Measurements from ENCODE around the gene SH2D3C.

SH2D3C gene

DNA sequence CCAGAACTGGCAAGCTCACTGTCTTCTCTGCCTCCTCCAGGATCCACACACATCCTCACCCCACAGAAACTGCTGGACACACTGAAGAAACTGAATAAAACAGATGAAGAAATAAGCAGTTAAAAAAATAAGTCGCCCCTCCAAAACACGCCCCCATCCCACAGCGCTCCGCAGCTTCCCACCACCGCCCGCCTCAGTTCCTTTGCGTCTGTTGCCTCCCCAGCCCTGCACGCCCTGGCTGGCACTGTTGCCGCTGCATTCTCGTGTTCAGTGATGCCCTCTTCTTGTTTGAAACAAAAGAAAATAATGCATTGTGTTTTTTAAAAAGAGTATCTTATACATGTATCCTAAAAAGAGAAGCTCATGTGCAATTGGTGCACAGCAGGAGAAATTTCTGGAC is 87.7 kb downstream of the SH2D3C start:
- Histone ChIP-seq H3K36me3 (peaks cover 15 to 74% (median 47%) of the 10 kb centered on the region in 3 donors), H3K4me3 (no peak overlapping the region), H3K9me3 (no peaks in the 10 kb centered on the region), H3K27me3 (no peaks in the 10 kb centered on the region), H3K4me1 (no peaks in the 10 kb centered on the region), H3K27ac (no peak overlapping the region)
- intact Hi-C loops (cut with DNase I; ENCODE audit: low total_unique reads) = no loop called here
- TF ChIP-seq CTCF (IDR thresholded peaks at IDR 0.05) = no peak
- DNase-seq = no peak

DNA sequence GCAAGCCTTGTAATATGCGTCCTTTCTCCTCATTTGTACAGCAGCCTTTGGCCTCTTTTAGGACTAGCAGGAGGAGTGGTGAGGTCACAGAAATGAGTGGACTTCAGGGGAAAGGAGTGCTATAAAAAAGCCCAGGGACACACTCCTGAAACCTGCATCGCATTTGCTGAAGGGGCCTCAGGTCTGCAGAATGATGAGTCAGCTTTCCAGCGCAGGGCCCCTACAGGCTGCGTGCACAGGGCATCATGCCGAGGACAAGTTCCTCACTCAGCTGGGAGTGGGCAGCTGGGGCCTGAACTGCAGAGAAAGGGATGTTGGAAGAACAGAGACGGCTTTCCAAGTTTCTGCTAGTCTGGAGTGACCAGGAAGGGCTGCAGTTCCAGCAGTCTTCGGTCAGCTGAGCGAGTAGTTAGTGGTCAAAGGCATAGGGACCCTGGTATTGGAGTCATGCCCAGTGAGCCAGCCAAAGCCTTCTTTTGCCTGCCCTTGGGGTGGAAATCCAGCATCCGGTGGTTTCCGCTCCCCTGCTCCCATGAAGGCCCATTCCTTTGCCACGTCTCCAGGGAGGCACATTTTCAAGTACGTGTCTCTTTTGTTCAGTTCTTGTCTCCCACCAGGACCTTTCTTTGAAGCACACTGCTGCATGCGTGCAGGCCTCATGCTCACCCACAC is 89.0 kb downstream of the SH2D3C start:
- Histone ChIP-seq H3K4me3 (no peak overlapping the region), H3K36me3 (peaks cover 15 to 82% (median 56%) of the 10 kb centered on the region in 3 donors)
- TF ChIP-seq CTCF (IDR thresholded peaks at IDR 0.05) = no peak

More for the DNA sequence above, 89.0 kb downstream of the SH2D3C start:
- H3K9me3 ChIP-seq = no peaks in the 10 kb centered on the region
- H3K4me1 ChIP-seq = no peaks in the 10 kb centered on the region
- DNase-seq = no peak
- no peaks in the 10 kb centered on the region for H3K27me3 ChIP-seq
- no peak overlapping the region for H3K27ac ChIP-seq
- intact Hi-C loops (cut with DNase I; ENCODE audit: low total_unique reads) = no loop called here
